T-helper 22 cell (primary cell): ENCODE measurements around the gene NUP43.
A peak's percentile ranks its signal among the peaks of the same experiment; 100 is the strongest.
"Not testable (repeated sequence)": the region's sequence is repeated elsewhere in the genome, so short reads cannot be mapped to it uniquely, and the experiment has no call there.

ENCODE experiments used
- DNase-seq: peaks from one replicate; pipeline ENCODE4 v3.0.0-alpha.2; 2020; ENCODE audit warnings: low read depth

NUP43 gene, protein sequence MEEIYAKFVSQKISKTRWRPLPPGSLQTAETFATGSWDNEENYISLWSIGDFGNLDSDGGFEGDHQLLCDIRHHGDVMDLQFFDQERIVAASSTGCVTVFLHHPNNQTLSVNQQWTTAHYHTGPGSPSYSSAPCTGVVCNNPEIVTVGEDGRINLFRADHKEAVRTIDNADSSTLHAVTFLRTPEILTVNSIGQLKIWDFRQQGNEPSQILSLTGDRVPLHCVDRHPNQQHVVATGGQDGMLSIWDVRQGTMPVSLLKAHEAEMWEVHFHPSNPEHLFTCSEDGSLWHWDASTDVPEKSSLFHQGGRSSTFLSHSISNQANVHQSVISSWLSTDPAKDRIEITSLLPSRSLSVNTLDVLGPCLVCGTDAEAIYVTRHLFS

DNA sequence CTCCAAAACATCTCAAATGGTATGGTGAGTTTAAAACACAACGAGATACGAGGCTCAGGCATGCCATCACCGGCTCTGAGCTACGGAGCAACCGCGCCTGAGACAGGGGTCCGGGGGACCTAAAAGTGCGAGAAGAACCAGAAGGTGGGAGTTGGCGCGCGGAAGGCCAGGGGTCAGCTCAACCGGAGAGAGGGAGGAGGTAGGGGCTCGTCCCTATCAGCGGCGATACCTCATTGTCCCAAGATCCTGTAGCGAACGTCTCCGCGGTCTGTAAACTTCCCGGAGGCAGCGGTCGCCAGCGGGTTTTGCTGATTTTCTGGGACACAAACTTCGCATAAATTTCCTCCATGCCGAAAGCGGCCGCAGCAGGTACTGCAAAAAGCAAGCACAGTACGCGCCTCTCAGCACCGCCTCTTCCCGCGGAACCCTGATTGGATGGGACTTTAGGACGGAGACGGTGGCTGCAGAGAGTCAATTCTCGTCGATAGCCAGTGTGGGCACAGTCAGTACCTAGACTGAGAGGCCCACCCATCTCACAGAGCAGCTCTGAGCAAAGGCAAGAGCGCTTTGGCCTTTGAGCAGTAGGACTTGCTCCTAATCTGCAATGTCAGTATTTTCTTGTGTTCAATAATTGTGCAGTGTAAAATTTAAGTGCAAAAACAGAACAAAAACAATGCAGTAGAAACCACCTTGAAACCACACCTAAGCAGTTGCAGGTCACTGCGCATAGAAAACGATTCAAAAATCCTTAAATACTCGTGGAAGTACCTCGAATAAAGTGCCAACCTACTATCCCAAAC, at the start of gene NUP43:
Gene NUP43 (minus strand): TSS at position 383 of the 800 bp plus-strand sequence. CDS start 34 bp downstream, at position 349.
- peak; percentile 80 for DNase-seq

DNA sequence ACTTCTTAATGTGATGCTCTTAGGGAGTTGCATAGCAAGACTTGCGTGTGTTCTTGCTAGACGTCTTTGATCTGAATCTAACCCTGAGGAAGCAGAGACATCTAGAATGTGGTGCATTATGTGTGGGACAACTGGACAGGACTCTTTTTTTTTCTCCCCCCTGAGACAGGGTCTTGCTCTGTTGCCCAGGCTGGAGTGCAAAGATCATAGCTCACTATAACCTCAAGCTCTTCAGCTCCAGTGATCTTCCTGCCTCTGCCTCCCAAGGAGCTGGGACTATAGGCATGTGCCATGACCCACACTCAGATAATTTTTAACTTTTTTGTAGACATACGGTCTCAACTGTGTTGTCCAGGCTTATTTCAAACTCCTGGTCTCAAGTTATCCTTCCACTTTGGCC, 37.2 kb upstream of the NUP43 start:
- no peak for DNase-seq

DNA sequence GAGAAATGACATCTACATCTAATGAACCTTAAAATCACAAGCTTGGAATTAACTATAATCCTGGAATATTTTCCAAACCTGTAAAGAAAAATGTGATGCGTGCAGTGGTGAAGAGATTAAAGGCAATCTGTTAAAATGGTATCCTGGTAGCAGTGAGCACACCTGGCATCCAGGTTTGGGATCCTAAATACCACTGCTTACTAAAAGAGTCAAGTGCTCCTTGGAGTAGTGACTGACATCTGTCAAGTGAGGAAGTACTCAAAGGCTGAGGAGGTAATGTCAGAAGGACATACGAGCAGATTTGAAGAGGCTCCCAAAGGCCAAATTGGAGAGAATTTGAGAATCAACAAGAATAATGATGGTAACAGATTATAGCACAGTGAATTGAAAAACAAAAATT, 36.0 kb upstream of the NUP43 start:
- no peak for DNase-seq

DNA sequence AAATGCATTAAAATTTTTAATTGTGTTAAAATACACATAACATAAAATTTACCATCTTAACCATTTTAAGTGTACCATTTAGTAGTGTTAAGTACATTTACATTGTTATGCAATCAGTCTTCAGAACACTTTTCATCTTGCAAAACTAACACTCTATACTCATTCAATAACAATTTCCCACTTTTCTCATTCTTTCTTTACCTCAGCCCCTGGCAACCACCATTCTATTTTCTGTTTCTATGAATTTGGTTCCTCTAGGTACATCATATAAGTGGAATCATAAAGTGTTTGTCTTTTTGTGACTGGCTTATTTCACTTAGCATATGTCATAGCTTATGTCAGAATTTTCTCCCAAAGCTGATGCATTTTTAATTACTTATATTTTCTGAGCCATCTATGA, 35.4 kb upstream of the NUP43 start:
- DNase-seq = no peak

DNA sequence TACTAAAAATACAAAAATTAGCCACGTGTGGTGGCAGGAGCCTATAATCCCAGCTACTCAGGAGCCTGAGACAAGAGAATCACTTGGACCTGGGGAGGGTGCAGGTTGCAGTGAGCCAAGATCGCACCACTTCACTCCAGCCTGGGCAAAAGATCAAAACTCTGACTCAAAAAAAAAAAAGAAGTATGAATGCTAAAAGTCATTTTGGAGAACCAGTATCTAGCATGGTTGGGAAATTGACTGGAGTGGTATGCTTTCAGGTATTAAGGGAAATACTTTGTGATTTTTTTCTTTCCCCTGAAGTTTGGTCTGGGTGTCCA, 33.3 kb upstream of the NUP43 start:
- DNase-seq = no peak

DNA sequence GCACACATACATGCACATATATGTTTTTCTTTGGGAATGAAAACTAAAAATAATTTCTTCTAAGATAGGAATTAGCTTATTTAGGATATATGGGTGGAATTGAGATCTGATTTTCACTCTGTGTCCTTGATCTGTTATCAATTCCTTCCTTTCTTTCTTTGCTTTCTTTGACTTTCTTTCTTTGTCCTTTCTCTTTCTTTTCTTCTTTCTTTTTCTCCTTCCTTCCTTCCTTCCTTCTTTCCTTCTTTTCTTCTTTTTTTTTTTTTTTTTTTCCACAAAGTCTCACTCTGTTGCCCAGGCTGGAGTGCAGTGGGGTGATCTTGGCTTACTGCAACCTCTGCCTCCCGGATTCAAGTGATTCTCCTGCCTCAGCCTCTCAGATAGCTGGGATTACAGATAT, 31.3 kb upstream of the NUP43 start:
- no peak for DNase-seq

DNA sequence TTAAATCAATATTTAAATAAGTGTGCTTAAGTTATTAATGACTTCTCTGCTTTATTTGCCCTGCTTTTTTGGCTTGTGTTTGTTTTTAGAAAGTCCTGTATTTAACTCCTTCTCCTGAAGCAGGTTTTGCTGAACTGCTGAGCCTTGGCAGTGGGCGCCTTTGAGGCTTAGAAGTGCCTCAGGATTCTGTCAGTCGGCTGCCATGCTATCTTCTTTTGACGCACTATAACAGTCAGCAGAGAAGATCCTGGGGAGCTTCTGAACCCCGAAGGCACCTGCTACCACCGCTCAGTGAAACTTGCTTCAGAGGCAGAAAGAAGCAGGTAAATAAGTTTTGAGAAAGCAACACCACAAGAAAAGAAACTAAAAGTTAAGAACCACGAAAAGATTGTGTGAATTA, 25.6 kb upstream of the NUP43 start:
- no peak for DNase-seq

DNA sequence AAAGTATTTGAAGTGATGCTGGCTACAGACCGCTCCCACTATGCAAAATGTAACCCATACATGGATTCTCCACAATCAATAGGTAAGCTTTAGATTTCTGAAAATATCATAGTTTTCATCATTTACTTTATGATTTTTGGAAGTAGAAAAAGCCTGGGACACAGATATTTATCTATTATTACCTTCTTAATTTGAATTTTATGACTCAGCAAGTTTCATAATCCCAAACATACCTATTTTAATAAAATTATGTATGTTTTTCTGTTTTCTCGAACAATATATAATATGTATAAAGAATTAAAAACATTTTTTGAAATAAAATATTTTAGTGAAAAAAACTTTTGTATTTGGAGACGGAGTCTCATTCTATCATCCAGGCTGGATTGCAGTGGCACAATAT, 24.9 kb upstream of the NUP43 start:
- DNase-seq = no peak

DNA sequence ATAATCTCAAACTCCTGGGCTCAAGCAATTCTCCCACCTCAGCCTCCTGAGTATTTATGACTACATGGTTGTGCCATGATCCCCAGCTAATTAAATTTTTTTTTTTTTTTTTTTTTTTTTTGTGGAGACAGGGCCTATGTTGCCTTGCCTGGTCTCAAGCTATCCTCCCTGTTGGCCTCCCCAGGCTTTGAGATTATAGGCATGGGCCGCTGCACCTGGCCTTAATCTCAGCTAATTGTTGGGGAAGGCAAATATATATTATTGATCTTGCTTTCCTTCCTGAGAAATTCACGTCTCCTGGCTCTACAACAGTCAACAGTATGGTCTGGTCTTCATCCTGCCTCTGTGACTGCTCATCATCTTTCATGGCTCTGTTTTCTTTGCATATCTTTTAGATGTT, 23.3 kb upstream of the NUP43 start:
- DNase-seq = no peak

DNA sequence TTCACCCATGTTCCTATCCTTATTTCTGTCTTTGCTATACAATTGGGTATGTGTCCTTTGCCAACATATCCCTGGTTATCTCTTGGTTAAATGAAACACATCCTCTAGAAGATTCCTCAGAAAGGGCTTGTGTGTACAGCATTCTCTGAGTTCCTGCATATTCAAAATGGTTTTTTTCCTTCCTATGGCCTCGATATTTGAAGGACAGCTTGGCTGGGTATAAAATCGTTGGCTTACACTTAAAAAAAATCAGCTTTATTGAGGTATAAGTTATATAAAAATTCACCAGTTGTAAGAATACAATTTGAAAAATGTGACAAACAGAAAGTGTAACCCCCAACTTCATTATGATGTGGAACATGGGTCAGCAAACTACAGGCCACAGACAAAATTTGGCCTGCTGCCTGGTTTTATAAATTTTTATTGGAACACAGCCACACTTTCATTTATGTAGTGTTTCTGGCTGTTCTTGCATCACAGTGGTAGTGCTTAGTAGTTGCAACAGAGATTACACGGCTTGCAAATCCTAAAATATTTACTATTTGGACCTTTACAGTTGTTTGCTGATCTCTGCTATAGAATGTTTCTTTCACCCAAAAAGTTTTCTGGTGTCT, 19.9 kb upstream of the NUP43 start:
- DNase-seq = no peak

DNA sequence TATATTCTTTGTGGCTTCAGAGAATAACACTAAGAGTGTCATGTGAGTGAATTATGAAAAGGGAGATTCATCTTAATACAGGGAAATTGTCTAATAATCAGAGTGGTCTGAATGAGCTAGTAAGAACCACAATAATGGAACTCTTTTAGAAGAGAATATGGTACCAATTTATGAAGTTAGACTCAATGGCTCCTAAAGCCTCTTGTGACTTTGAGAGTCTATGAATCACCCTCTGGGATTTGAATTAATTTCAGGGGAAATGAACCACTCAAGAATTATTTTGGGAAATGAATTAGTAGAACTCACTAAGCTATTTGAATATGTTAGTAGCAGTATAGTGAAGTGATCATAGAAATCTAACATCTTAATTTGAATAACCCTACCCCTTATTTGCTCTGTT, 17.5 kb upstream of the NUP43 start:
- no peak for DNase-seq

DNA sequence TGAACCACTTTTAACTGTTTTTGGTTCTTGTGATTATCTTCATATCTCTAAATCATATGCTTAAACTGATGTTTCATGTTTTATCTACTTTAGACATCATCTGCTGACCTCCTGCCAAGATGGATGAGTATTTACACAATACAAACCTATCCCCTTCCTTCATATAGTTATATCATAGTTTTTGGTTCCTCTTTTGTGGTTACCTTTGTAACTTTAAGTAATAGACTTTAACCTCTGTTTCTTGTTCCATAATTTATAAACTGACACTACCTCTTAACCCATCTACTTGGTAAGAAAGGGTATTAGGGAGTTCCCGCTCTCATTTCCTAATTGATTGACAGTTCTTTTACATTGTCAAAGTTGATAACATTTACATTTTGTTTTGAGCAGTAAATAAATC, 15.1 kb upstream of the NUP43 start:
- DNase-seq = no peak

DNA sequence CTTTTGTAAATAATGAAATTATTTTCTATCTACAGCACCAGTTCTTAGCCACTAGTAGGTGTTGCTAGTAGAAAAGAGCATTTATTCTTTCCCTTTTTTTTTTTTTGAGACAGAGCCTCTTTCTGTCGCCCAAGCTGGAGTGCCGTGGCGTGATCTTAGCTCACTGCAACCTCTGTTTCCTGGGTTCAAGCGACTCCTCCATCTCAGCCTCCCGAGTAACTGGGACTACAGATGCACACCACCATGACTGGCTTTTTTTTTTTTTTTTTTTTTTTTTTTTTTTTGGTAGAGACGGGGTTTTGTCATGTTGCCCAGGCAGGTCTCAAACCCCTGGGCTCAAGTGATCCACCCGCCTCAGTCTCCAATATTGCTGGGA, 9.9 kb upstream of the NUP43 start:
- no peak for DNase-seq

DNA sequence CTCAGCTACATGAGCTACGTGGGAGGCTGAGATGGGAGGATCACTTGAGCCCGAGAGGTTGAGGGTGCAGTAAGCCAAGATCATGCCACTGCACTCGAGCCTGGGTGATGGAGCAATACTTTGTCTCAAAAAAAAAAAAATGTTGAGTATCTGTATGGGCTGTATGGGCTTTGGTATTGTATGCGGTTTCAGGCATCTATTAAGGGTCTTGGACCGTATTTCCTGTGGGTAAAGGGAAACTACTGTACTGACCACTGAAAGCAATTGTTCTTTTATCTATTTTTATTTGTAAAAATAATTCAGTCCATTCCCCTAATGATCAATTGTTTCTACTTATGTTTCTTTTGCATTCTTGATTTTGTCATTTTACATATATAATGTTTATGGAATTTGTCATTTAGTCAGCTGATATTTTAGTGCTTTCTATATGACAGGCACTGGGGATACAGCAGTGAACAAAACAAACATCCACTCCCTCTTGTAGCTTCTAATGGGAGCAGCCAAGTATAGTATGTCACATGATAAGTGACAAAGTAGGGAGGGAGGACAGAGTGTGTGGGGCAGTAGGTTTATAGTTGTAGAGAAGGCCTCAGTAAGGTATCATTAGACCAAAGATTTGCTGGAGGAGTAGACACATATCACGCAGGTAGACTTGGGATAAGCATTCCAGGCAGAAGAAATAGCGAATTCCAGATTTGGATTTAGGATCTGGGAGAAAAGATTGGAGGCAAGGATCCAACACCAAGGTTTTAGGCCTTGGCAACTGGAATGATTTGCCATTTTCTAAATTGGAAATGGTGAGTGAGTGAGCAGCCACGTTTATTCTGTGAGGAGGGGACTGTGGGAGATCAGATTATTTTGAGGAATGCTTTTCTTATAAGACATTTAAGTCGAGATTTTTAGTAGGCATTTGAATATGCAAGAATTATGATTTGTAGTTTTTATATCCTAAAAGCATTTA, 9.3 kb upstream of the NUP43 start:
- no peak for DNase-seq

DNA sequence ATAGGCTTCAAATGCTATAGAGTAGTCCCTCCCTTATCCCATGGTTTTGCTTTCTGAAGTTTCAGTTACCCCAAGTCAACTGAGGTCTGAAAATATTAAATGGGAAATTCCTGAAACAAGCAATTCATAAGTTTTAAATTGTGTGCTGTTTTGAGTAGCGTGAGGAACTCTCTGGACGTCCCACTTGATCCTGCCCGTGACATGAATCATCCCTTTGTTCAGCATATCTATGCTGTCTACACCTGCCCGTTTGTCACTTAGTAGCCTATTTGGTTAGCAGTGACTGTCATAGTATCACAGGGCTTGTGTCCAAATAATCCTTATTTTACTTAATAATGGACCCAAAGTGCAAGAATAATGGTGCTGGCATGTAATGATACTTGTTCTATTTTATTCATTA, 8.2 kb upstream of the NUP43 start:
- no peak for DNase-seq

DNA sequence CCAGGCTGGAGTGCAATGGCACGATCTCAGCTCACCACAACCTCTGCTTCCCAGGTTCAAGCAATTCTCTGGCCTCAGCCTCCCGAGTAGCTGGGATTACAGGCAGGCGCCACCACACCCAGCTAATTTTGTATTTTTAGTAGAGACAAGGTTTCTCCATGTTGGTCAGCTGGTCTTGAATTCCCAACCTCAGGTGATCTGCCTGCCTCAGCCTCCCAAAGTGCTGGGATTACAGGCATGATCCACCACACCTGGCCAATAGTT, 7.0 kb upstream of the NUP43 start:
- not testable (repeated sequence) for DNase-seq

DNA sequence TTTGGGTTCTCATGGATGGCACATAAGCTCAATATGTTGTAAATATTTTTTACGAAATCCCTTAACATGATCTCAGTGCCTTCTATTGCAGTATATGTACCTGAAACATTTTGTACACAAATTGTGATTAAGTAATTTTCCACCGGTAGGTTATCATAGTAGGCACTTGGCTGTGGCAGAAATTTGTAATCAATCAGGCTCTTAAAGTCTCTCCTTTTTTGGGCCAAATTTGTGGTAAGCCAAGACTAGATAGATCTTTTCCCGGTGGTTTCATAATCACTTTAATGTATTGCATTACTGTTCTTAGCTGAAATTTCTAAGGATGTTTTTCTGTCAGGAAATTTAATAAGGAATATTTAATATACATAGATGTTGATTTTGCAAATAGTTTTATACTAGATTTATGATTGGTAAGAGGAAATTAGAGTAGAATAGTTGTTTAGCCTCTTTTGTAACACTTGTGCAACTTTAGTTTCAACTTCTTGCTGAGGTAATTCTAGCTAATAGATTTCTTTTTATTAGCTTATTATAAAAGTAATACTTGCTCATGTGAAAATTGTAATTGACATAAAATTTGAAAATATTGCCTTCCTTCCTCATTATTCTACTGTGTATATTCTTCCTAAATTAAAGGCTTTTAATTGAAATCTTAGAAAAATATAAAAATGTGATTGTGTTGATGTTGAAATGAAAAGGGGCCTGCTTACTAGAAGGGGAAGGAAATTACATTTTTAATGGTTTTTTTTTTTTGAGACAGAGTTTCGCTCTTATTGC, 6.5 kb upstream of the NUP43 start:
- no peak for DNase-seq

DNA sequence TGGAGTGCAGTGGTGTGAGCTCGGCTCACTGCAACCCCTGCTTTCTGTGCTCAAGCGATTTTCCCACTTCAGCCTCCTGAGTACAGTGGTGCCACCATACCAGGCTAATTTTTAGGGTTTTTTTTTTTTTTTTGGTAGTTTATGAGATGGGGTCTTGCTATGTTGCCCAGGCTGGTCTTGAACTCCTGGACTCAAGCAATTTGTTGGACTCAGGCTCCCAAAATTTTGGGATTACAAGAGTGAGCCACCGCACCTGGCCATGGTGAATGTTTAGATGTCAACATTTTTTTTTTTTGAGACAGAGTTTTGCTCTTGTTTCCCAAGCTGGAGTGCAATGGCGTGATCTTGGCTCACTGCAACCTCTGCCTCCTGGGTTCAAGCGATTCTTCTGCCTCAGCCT, 5.6 kb upstream of the NUP43 start:
- not testable (repeated sequence) for DNase-seq

DNA sequence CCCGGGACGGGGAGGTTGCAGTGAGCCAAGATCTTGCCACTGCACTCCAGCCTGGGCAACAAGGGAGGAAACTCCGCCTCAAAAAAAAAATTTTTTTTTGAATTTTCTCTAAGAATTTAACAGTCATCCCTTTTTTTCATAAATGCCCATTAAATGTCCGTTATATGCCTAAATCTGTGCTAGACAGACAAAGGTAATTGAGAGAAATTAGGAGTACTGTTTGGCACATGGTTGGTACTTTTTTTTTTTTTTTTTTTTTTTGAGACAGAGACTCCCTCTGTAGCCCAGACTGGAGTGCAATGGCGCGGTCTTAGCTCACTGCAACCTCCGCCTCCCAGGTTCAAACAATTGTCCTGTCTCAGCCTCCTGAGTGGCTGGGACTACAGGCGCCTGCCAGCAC, 4.9 kb upstream of the NUP43 start:
- no peak for DNase-seq

DNA sequence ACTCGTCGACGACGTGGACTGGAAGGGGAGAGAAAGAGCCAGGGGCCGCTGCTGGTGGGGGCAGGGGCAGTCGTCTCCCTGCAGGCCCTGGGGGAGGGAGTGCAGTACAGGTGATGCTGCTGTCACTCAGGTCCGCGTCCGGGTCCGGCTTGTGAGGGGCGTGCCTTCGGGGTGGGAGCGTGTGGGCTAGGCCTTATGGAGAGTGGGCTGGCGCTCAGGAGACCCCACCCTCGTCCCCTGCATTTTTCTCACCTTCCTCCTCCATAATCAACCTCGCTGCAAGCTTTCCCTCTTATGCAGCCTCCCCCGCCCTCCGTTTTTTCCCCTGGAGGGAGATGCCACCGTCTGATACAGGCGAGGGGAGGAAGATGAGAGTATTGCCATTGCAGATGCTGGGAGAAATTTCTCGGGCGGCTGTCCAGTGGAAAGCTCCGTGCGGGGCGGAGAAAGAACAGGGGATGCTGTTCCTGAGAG, 3.8 kb upstream of the NUP43 start:
- peak; percentile 42 for DNase-seq

DNA sequence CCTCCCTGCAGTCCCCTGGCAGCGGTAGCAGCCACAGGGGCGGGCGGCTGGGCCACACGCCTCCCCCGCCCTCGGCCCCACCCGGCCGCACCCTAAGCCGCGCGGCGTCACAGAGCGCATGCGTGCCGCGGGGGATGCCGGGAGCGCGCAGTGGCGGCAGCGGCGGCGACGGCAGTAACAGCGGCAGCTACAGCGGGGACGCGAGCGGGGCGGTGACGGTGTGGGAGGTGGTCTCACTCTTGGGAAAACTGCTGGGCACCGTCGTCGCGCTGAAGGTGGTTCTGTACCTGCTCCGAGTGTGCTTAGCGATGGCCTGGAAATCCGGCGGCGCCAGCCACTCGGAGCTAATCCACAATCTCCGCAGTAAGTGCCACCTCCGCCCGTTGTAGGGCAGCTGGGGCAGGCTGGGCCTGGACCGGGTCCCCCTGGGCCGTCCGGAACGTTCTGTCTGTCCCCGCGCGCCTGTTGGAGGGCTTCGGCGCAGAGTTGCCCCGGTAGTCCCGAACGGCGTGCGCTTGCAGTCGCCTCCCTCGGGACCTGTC, 3.3 kb upstream of the NUP43 start, which contains the start of gene PCMT1:
Gene PCMT1 (plus strand): TSS at position 148 of the 542 bp plus-strand sequence. CDS start 161 bp downstream, at position 309.
- peak; percentile 84 for DNase-seq
